GM19239 (cell line): ENCODE results near the gene MYL4.
"Not testable (repeated sequence)": the region's sequence is repeated elsewhere in the genome, so short reads cannot be mapped to it uniquely, and the experiment has no call there.

ENCODE experiments used
- DNase-seq: peaks from one replicate; pipeline ENCODE4 v3.0.0; 2011; ENCODE audit warnings: low spot score; ENCODE audit not compliant: insufficient read length
- FAIRE-seq: peaks from 2 replicates; lab custom pipeline; 2011; peaks lifted over from hg19 to GRCh38; lab: Jason Lieb, UNC

MYL4 gene

GRCh38 chr17:47218896-47219430 is 9.8 kb downstream of the MYL4 start:
- FAIRE-seq (peak; percentile 68), DNase-seq (no peak)

- DNase-seq (no peak), FAIRE-seq (no peak)
Measured at GRCh38 chr17:47219621-47220475, 10.7 kb downstream of the MYL4 start.

- FAIRE-seq (no peak), DNase-seq (no peak)
Measured at GRCh38 chr17:47220531-47220999, 11.4 kb downstream of the MYL4 start.

- FAIRE-seq: no peak
- no peak for DNase-seq
Measured at GRCh38 chr17:47221154-47221553, 12.0 kb downstream of the MYL4 start.

- no peak for DNase-seq
- FAIRE-seq: no peak
Measured at GRCh38 chr17:47222047-47222446, 12.9 kb downstream of the MYL4 start.

GRCh38 chr17:47223007-47223406 is 13.9 kb downstream of the MYL4 start:
- DNase-seq (no peak), FAIRE-seq (no peak)

- DNase-seq (no peak), FAIRE-seq (no peak)
Measured at GRCh38 chr17:47223460-47223859, 14.3 kb downstream of the MYL4 start.

GRCh38 chr17:47224077-47224476 is 14.9 kb downstream of the MYL4 start:
- not testable (repeated sequence) for DNase-seq, FAIRE-seq

- DNase-seq: no peak
- FAIRE-seq: no peak
Measured at GRCh38 chr17:47224966-47225365, 15.8 kb downstream of the MYL4 start.

- DNase-seq: no peak
- FAIRE-seq: no peak
Measured at GRCh38 chr17:47225436-47225858, 16.3 kb downstream of the MYL4 start.

GRCh38 chr17:47225911-47226688 is 17.0 kb downstream of the MYL4 start:
- no peak for FAIRE-seq
- no peak for DNase-seq

GRCh38 chr17:47227862-47228261 is 18.7 kb downstream of the MYL4 start:
- FAIRE-seq (no peak), DNase-seq (no peak)

GRCh38 chr17:47229535-47230443 is 20.6 kb downstream of the MYL4 start:
- peak; percentile 96 for FAIRE-seq
- DNase-seq: peak; percentile 73

- FAIRE-seq: no peak
- no peak for DNase-seq
Measured at GRCh38 chr17:47230864-47231263, 21.7 kb downstream of the MYL4 start.

- no peak for DNase-seq
- FAIRE-seq: no peak
Measured at GRCh38 chr17:47231334-47231733, 22.2 kb downstream of the MYL4 start.

GRCh38 chr17:47231866-47232265 is 22.7 kb downstream of the MYL4 start:
- no peak for FAIRE-seq
- DNase-seq: no peak

GRCh38 chr17:47232465-47232864 is 23.3 kb downstream of the MYL4 start:
- DNase-seq (no peak), FAIRE-seq (no peak)

GRCh38 chr17:47235506-47235905 is 26.4 kb downstream of the MYL4 start:
- FAIRE-seq: no peak
- no peak for DNase-seq

- no peak for FAIRE-seq
- no peak for DNase-seq
Measured at GRCh38 chr17:47235923-47236322, 26.8 kb downstream of the MYL4 start.

GRCh38 chr17:47237841-47238240 is 28.7 kb downstream of the MYL4 start:
- DNase-seq: no peak
- no peak for FAIRE-seq
